Right lobe of liver (tissue), 6 donors: Measurements from ENCODE around the gene ALDOB. TPM values are rescaled to one million over a fixed set of nuclear protein-coding genes. Genes with fewer than 3 reads are reported as not detected.

Experiments used
- ATAC-seq, 4 donors: fragments of 200-7000 bp; cut with Tn5 transposase; one replicate each; pipeline ENCODE4 v1.9.1; 2020; ENCODE audit warnings: mild to moderate bottlenecking in 4 of 4, moderate library complexity in 4 of 4
- DNase-seq, 3 donors: peaks; one replicate each; pipeline ENCODE4 v3.0.0-alpha.2; 2020
- H3K27ac ChIP-seq, 3 donors: fragments of 200-600 bp; one replicate each; pipeline ENCODE4 v1.8.0; 2022
- H3K27me3 ChIP-seq, 2 donors: fragments of 200-600 bp; one replicate each; pipeline ENCODE4 v1.8.0; 2022
- H3K36me3 ChIP-seq, 4 donors: fragments of 200-600 bp; sonication (generic) in 1 of 4; one replicate each; pipeline versions ENCODE4 v1.5.1 to v1.8.0; 2017 to 2022; ENCODE audit warnings: control low read depth in 1 of 4
- H3K4me1 ChIP-seq, 4 donors: fragments of 200-600 bp; sonication (generic) in 1 of 4; one replicate each; pipeline versions ENCODE4 v1.5.1 to v1.8.0; 2017 to 2022; ENCODE audit warnings: control low read depth in 1 of 4
- H3K4me3 ChIP-seq, 3 donors: fragments of 200-600 bp; one replicate each; pipeline ENCODE4 v1.8.0; 2022
- H3K9me3 ChIP-seq, 4 donors: fragments of 200-600 bp; sonication (generic) in 1 of 4; one replicate each; pipeline versions ENCODE4 v1.5.1 to v1.8.0; 2017 to 2022; ENCODE audit warnings: control low read depth in 1 of 4
- CTCF ChIP-seq, 4 donors: fragments of 200-600 bp in 3 of 4; fragments of 450-650 bp in 1 of 4; IDR thresholded peaks; one replicate each; pipeline versions ENCODE4 v1.5.1 to v1.8.0; 2016 to 2022; ENCODE audit warnings: antibody characterized with exemption in 4 of 4, mild to moderate bottlenecking in 2 of 4
- POLR2A ChIP-seq: fragments of 450-650 bp; IDR thresholded peaks from one replicate; pipeline ENCODE4 v1.6.1; 2017; ENCODE audit warnings: antibody characterized with exemption, mild to moderate bottlenecking
- WGBS: methylation state at CpG from one replicate; pipeline ENCODE4 v1.1.6; 2018; ENCODE audit warnings: low coverage, low lambda C conversion rate; ENCODE audit not compliant: insufficient coverage; ENCODE audit errors: missing lambda C conversion rate; 5-methylcytosine and 5-hydroxymethylcytosine counted together
- intact Hi-C, 2 donors: fragments of 100-400 bp; cut with DNase I; formaldehyde crosslinking; loops; one replicate each; pipeline versions ENCODE4 v1.11.2 to v1.14.1; 2022
- total RNA-seq, 6 experiments: library from RNA; depleted of rRNA in 2 of 6; stranded (reverse); fragments of >200 nt in 2 of 6; fragmentation: NEBNext Ultra II Directional in 3 of 6; extraction: Animal tissue kit (Norgen Biotek cat#: 25700) in 3 of 6; gene quantifications; one replicate each; pipeline versions ENCODE4 v1.1.0 to v1.2.4, GENCODE V29; 2016 to 2023
- donor health status: DM: no; HTN: yes; CAD: no.
- donor health status: DM: no; HTN: no; CAD: no.
- donor health status: DM: no; HTN: no; CAD: no.
- donor health status: DM: no; HTN: yes; CAD: no.
- donor health status: DM: no; HTN: yes; CAD: no.

Gene ALDOB
- total RNA-seq, 6 experiments from 2014 or later: 2,876 to 4,505 (median 3,144) TPM

- H3K27me3 ChIP-seq: no peaks in the 10 kb centered on the region
- intact Hi-C loops: no loop called here
- H3K9me3 ChIP-seq: no peaks in the 10 kb centered on the region
- peak overlapping the region; percentile 35 to 76 (median 67) for H3K4me3 ChIP-seq
- no peak for ATAC-seq
- H3K4me1 ChIP-seq: peaks cover 0 to 49% (median 13%) of the 10 kb centered on the region in 4 donors
- 15% methylated on average over 3 of the region's 3 CpGs for WGBS
- H3K27ac ChIP-seq: peak overlapping the region; percentile 84 to 99 (median 95)
- TF ChIP-seq CTCF (IDR thresholded peaks at IDR 0.05) (no peak), POLR2A (no peak)
- H3K36me3 ChIP-seq: peaks cover 6 to 47% (median 18%) of the 10 kb centered on the region in 4 donors
- DNase-seq: no peak
Measured at GRCh38 chr9:101434998-101435397, 576 bp downstream of the ALDOB start.

- ATAC-seq: peak in 3 of 4 donors; percentile 5 to 65 (median 39)
- peaks cover 0 to 49% (median 17%) of the 10 kb centered on the region in 4 donors for H3K4me1 ChIP-seq
- no peak for DNase-seq
- peak overlapping the region; percentile 35 to 76 (median 67) for H3K4me3 ChIP-seq
- WGBS: 29% methylated on average over 3 of the region's 3 CpGs
- intact Hi-C loops: no loop called here
- peaks cover 6 to 65% (median 29%) of the 10 kb centered on the region in 4 donors for H3K36me3 ChIP-seq
- TF ChIP-seq CTCF (IDR thresholded peaks at IDR 0.05): peak in 1 of 4 donors; percentile 11
- peak; percentile 72 for TF ChIP-seq POLR2A
- H3K9me3 ChIP-seq: no peaks in the 10 kb centered on the region
- H3K27ac ChIP-seq: peak overlapping the region; percentile 84 to 99 (median 95)
- no peaks in the 10 kb centered on the region for H3K27me3 ChIP-seq
Measured at GRCh38 chr9:101433229-101433628, 2.3 kb downstream of the ALDOB start.

GRCh38 chr9:101432740-101433139 lies 2.8 kb downstream of the ALDOB start:
- 42% methylated on average over 1 of the region's 1 CpG for WGBS
- TF ChIP-seq CTCF (IDR thresholded peaks at IDR 0.05) (no peak), POLR2A (no peak)
- Histone ChIP-seq H3K4me1 (peaks cover 0 to 52% (median 18%) of the 10 kb centered on the region in 4 donors), H3K27ac (peak overlapping the region; percentile 84 to 99 (median 95)), H3K36me3 (peaks cover 6 to 70% (median 31%) of the 10 kb centered on the region in 4 donors), H3K4me3 (peak overlapping the region; percentile 35 to 76 (median 67)), H3K9me3 (no peaks in the 10 kb centered on the region), H3K27me3 (no peaks in the 10 kb centered on the region)
- ATAC-seq: no peak
- intact Hi-C loops: no loop called here
- DNase-seq: no peak

GRCh38 chr9:101432171-101432570 lies 3.4 kb downstream of the ALDOB start:
- H3K4me3 ChIP-seq: peak overlapping the region; percentile 35 to 76 (median 67)
- peaks cover 6 to 76% (median 34%) of the 10 kb centered on the region in 4 donors for H3K36me3 ChIP-seq
- no peaks in the 10 kb centered on the region for H3K27me3 ChIP-seq
- DNase-seq (no peak), ATAC-seq (no peak)
- no peaks in the 10 kb centered on the region for H3K9me3 ChIP-seq
- peak overlapping the region; percentile 84 to 99 (median 95) for H3K27ac ChIP-seq
- intact Hi-C loops: no loop called here
- H3K4me1 ChIP-seq: peaks cover 0 to 53% (median 21%) of the 10 kb centered on the region in 4 donors
- TF ChIP-seq POLR2A (no peak), CTCF (IDR thresholded peaks at IDR 0.05) (no peak)
